Natural killer cell (primary cell): ENCODE results near the gene MED13L. TPM values are rescaled to one million over a fixed set of nuclear protein-coding genes. Genes with fewer than 3 reads are reported as not detected.

Experiments used
- ATAC-seq, 3 donors: fragments of 150-1000 bp in 2 of 3; fragments of 200-7000 bp in 1 of 3; cut with Tn5 transposase; 1 replicate in 1 of 3; 2 replicates in 2 of 3; pipeline ENCODE4 v1.10.0; 2021; ENCODE audit warnings: mild to moderate bottlenecking in 2 of 3, moderate library complexity in 2 of 3
- DNase-seq, 2 donors: peaks; one replicate each; pipeline versions ENCODE4 v3.0.0 to v3.0.0-alpha.2; 2013 to 2021; ENCODE audit warnings: mixed read lengths in 1 of 2
- H3K27ac ChIP-seq: one replicate; pipeline ENCODE4 v1.5.1; 2013; ENCODE audit warnings: mild to moderate bottlenecking, low read length
- H3K27me3 ChIP-seq: one replicate; pipeline ENCODE4 v1.6.1; 2013; ENCODE audit warnings: low read length; ENCODE audit not compliant: control insufficient read depth, insufficient read depth
- H3K36me3 ChIP-seq: one replicate; pipeline ENCODE4 v1.6.1; 2013; ENCODE audit warnings: low read length; ENCODE audit not compliant: control insufficient read depth, insufficient read depth
- H3K4me1 ChIP-seq: one replicate; pipeline ENCODE4 v1.6.1; 2013; ENCODE audit warnings: low read length; ENCODE audit not compliant: control insufficient read depth, insufficient read depth
- H3K4me3 ChIP-seq: one replicate; pipeline ENCODE4 v1.5.1; 2013; ENCODE audit warnings: low read length
- H3K9me3 ChIP-seq: one replicate; pipeline ENCODE4 v1.6.1; 2013; ENCODE audit warnings: low read length; ENCODE audit not compliant: control insufficient read depth, insufficient read depth
- H3K27ac Mint-ChIP-seq, 2 donors: one replicate each; pipeline ENCODE4 v1.8.0; 2022; ENCODE audit warnings: mild to moderate bottlenecking in 2 of 2, mixed read lengths in 2 of 2, moderate library complexity in 1 of 2
- H3K27me3 Mint-ChIP-seq, 2 donors: one replicate each; pipeline ENCODE4 v1.8.0; 2022; ENCODE audit warnings: low read depth in 2 of 2, mixed read lengths in 2 of 2
- H3K36me3 Mint-ChIP-seq: one replicate; pipeline ENCODE4 v1.8.0; 2022; ENCODE audit warnings: mixed read lengths
- H3K4me1 Mint-ChIP-seq, 2 donors: one replicate each; pipeline ENCODE4 v1.8.0; 2022; ENCODE audit warnings: mixed read lengths in 2 of 2
- H3K4me3 Mint-ChIP-seq: one replicate; pipeline ENCODE4 v1.8.0; 2022; ENCODE audit warnings: mild to moderate bottlenecking, moderate library complexity, mixed read lengths
- H3K9me3 Mint-ChIP-seq, 2 donors: one replicate each; pipeline ENCODE4 v1.8.0; 2022; ENCODE audit warnings: mixed read lengths in 2 of 2
- WGBS: methylation state at CpG from one replicate; pipeline ENCODE4 v1.1.7; 2013; ENCODE audit warnings: missing lambda C conversion rate; ENCODE audit not compliant: insufficient coverage; 5-methylcytosine and 5-hydroxymethylcytosine counted together
- intact Hi-C: fragments of 100-400 bp; cut with micrococcal nuclease; formaldehyde crosslinking; loops from one replicate; pipeline ENCODE4 v1.14.2; 2022
- total RNA-seq, 4 donors: library from RNA; stranded (reverse); fragments of 120-200 nt in 1 of 4; gene quantifications; one replicate each; pipeline versions ENCODE4 v1.2.3 to v1.2.4, GENCODE V29; 2013 to 2022
- TF ChIP-seq, protein P1 (sequence below): fragments of 200-600 bp; IDR thresholded peaks from one replicate; pipeline ENCODE4 v1.8.0; 2022; ENCODE audit warnings: antibody characterized with exemption

MED13L gene
- total RNA-seq, 3 donors from 2014 or later (not counting 1 experiment from before 2014, with no cell fraction given): 237 to 316 (median 240) TPM

DNA sequence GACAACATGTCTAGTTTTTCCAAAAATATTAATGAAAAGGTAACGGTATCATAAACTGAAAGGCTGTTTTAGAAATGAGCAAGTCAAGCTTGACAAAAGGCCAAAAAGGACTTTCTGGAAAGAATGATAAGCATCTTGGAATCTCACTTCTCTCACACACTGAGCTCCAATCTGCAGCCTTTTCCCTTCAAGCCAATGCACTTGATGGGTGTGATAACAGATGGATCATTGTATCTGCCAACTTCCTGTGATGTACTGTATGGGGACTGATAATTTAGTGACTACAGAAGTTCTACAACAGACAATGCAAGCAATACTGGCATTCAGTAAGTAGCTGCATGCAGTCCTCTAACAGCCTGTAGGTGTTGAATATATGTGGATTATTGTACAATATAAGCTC is 147.1 kb downstream of the MED13L start:
- H3K27me3 Mint-ChIP-seq: no peaks in the 10 kb centered on the region
- 100% methylated on average over 1 of the region's 1 CpG for WGBS
- H3K27ac Mint-ChIP-seq: peak overlapping the region; percentile 51 to 70
- H3K4me1 Mint-ChIP-seq: peaks cover 73 to 76% of the 10 kb centered on the region in 2 donors
- no peak for DNase-seq
- intact Hi-C loops: no loop called here
- H3K27me3 ChIP-seq: no peaks in the 10 kb centered on the region
- H3K36me3 Mint-ChIP-seq: no peaks in the 10 kb centered on the region
- H3K36me3 ChIP-seq: no peaks in the 10 kb centered on the region
- peak overlapping the region; percentile 7 for H3K4me3 Mint-ChIP-seq
- TF ChIP-seq, protein P1, sequence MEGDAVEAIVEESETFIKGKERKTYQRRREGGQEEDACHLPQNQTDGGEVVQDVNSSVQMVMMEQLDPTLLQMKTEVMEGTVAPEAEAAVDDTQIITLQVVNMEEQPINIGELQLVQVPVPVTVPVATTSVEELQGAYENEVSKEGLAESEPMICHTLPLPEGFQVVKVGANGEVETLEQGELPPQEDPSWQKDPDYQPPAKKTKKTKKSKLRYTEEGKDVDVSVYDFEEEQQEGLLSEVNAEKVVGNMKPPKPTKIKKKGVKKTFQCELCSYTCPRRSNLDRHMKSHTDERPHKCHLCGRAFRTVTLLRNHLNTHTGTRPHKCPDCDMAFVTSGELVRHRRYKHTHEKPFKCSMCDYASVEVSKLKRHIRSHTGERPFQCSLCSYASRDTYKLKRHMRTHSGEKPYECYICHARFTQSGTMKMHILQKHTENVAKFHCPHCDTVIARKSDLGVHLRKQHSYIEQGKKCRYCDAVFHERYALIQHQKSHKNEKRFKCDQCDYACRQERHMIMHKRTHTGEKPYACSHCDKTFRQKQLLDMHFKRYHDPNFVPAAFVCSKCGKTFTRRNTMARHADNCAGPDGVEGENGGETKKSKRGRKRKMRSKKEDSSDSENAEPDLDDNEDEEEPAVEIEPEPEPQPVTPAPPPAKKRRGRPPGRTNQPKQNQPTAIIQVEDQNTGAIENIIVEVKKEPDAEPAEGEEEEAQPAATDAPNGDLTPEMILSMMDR: no peak
- no peak overlapping the region for H3K4me3 ChIP-seq
- H3K9me3 ChIP-seq: no peaks in the 10 kb centered on the region
- H3K9me3 Mint-ChIP-seq: no peaks in the 10 kb centered on the region
- peak in 1 of 3 donors; percentile 42 for ATAC-seq
- H3K4me1 ChIP-seq: peaks cover 11% of the 10 kb centered on the region
- H3K27ac ChIP-seq: no peak overlapping the region

DNA sequence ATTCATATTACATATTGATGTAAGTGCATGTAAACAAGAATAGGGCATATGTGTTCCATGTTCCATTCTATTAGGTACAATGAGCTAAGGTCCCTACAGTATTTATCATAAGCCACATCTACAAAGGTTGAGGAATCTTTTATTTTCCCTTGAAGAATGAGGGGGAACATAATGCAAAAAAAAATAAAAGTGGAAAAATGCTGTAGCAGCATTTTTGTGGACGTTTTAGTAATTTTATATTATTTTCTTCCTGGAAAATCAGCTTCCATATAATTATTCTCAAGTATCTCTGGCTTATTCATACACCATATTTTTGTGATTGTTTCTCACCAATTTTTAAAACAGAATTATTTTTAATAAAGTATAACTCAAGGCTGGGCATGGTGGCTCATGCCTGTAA is 148.7 kb downstream of the MED13L start:
- Histone ChIP-seq H3K4me1 (peaks cover 10% of the 10 kb centered on the region), H3K9me3 (no peaks in the 10 kb centered on the region), H3K27ac (no peak overlapping the region), H3K36me3 (no peaks in the 10 kb centered on the region), H3K27me3 (no peaks in the 10 kb centered on the region), H3K4me3 (no peak overlapping the region)
- TF ChIP-seq, protein P1: no peak
- H3K27ac Mint-ChIP-seq: no peak overlapping the region
- no peaks in the 10 kb centered on the region for H3K27me3 Mint-ChIP-seq
- no peaks in the 10 kb centered on the region for H3K36me3 Mint-ChIP-seq
- no peak for DNase-seq
- intact Hi-C loops: no loop called here
- peaks cover 62 to 68% of the 10 kb centered on the region in 2 donors for H3K4me1 Mint-ChIP-seq
- H3K4me3 Mint-ChIP-seq: no peak overlapping the region
- no CpG with 5 or more reads among the region's 1 CpG for WGBS
- ATAC-seq: no peak
- no peaks in the 10 kb centered on the region for H3K9me3 Mint-ChIP-seq

DNA sequence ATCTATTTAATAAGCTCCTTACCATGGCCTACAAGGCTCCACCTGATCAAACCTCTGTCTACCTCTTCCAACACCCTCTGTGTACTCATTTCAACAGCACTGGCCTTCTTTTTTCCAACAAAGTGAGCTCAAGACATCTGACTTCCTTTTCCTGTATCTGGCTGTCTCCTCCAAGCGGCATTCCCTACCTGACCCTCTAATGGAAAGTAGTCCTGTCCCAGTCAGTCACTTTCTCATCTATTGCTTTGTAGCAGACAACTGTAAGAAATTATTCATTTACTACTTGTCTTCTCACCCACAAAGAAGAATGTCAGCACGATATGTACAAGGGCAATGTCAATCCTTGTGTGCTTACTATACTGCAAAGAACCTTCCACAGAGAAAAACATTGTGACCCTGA is 149.6 kb downstream of the MED13L start:
- H3K9me3 ChIP-seq: no peaks in the 10 kb centered on the region
- intact Hi-C loops: no loop called here
- Mint-ChIP-seq H3K27ac (peak overlapping the region; percentile 38 to 57), H3K36me3 (no peaks in the 10 kb centered on the region), H3K27me3 (no peaks in the 10 kb centered on the region), H3K9me3 (no peaks in the 10 kb centered on the region), H3K4me3 (no peak overlapping the region), H3K4me1 (peaks cover 59 to 65% of the 10 kb centered on the region in 2 donors)
- H3K27ac ChIP-seq: no peak overlapping the region
- H3K27me3 ChIP-seq: no peaks in the 10 kb centered on the region
- TF ChIP-seq, protein P1: no peak
- no peaks in the 10 kb centered on the region for H3K36me3 ChIP-seq
- no peak overlapping the region for H3K4me3 ChIP-seq
- H3K4me1 ChIP-seq: peaks cover 6% of the 10 kb centered on the region
- DNase-seq: no peak
- WGBS: 84% methylated on average over 2 of the region's 2 CpGs
- ATAC-seq: no peak

DNA sequence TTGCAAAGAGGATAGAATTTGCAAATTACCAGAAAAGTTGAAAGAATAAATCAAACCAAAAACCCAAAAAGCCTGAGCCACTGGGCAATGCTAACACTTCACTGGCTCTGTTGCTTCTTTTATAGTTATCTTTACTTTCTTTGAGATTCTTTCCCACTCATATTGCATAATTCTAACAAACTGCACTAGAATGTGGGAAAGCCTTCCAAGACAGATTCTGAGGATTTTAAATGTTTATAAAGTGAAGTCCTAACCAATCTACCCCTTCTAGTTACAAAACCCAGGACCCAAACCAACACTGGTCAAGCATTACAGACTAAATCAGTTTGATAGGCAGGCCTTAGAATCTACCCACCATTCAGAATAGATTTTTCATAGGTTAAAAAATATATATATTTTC is 150.9 kb downstream of the MED13L start:
- Mint-ChIP-seq H3K27me3 (no peaks in the 10 kb centered on the region), H3K27ac (peak overlapping the region in 1 of 2 donors; percentile 44), H3K4me3 (no peak overlapping the region), H3K9me3 (no peaks in the 10 kb centered on the region), H3K4me1 (peaks cover 63 to 68% of the 10 kb centered on the region in 2 donors), H3K36me3 (no peaks in the 10 kb centered on the region)
- ATAC-seq (no peak), DNase-seq (no peak)
- Histone ChIP-seq H3K27me3 (no peaks in the 10 kb centered on the region), H3K27ac (no peak overlapping the region), H3K9me3 (no peaks in the 10 kb centered on the region), H3K36me3 (no peaks in the 10 kb centered on the region), H3K4me1 (peaks cover 5% of the 10 kb centered on the region), H3K4me3 (no peak overlapping the region)
- TF ChIP-seq, protein P1: no peak
- intact Hi-C loops: no loop called here
